RWPE1 (cell line): ENCODE results near the gene TMEM89.

Source experiments
- CTCF ChIA-PET: fragments of 350-600 bp; sonication (Branson Sonifier 250); formaldehyde crosslinking; extraction: SDS; loops from one replicate; lab custom pipeline; 2021; lab: Yijun Ruan, JAX
- POLR2A ChIA-PET: fragments of 400-600 bp; formaldehyde crosslinking; extraction: SDS; loops from one replicate; lab custom pipeline; 2020; ENCODE audit warnings: antibody characterized with exemption; ENCODE audit not compliant: low non-redundant PET; lab: Yijun Ruan, JAX
- DNase-seq: peaks from one replicate; pipeline ENCODE4 v3.0.0; 2012; ENCODE audit warnings: low spot score
- H3K27ac ChIP-seq: fragments of 450-650 bp; 2 replicates; pipeline ENCODE4 v1.5.1; 2017
- TF ChIP-seq, protein P1 (sequence below): fragments of 450-650 bp; conservative IDR thresholded peaks from 2 replicates; pipeline ENCODE4 v1.5.1; 2017; ENCODE audit warnings: low read depth, mild to moderate bottlenecking

TMEM89 gene

DNA sequence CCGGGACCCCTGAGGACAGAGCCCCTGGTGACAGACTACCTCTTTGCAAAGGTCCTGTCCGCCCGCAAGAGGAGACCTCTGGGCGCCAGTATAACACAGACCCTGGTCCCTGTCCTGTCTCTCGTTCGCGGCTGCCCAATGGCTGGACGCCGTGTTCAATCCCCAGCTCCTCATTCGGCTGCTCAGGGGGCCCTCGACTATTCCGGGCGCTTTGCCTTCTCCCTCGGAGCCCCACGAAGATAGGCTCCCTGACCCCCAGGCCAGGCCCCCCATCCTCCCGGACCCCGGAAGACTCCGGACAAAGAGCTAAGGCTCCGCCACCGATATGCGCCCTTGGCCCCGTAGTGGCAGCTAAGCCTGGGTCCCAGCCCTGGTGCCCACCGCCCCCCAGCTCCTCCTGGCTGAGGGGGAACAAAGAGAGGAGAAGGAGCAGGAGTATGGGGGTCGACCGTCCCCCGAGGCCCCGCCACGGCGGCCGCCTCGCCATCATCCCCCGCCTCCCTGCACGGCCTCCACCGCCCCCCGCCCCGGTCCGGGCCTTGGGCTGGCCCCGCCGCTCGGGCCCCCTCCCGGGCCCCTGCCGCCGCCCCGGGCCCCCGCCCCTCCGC lies 40.7 kb upstream of the TMEM89 start:
- no peak for DNase-seq
- POLR2A ChIA-PET, result no interaction called here
- CTCF ChIA-PET, result interaction anchor here (0.6 to 1.0 kb wide), 3 partner anchors 24 to 38 kb away, joined by 3 to 6 read pairs (median 3); partner anchors contain the start of gene NCKIPSD
- H3K27ac ChIP-seq, result peak overlapping the region; percentile 95
- TF ChIP-seq, protein P1, sequence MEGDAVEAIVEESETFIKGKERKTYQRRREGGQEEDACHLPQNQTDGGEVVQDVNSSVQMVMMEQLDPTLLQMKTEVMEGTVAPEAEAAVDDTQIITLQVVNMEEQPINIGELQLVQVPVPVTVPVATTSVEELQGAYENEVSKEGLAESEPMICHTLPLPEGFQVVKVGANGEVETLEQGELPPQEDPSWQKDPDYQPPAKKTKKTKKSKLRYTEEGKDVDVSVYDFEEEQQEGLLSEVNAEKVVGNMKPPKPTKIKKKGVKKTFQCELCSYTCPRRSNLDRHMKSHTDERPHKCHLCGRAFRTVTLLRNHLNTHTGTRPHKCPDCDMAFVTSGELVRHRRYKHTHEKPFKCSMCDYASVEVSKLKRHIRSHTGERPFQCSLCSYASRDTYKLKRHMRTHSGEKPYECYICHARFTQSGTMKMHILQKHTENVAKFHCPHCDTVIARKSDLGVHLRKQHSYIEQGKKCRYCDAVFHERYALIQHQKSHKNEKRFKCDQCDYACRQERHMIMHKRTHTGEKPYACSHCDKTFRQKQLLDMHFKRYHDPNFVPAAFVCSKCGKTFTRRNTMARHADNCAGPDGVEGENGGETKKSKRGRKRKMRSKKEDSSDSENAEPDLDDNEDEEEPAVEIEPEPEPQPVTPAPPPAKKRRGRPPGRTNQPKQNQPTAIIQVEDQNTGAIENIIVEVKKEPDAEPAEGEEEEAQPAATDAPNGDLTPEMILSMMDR, result no peak

DNA sequence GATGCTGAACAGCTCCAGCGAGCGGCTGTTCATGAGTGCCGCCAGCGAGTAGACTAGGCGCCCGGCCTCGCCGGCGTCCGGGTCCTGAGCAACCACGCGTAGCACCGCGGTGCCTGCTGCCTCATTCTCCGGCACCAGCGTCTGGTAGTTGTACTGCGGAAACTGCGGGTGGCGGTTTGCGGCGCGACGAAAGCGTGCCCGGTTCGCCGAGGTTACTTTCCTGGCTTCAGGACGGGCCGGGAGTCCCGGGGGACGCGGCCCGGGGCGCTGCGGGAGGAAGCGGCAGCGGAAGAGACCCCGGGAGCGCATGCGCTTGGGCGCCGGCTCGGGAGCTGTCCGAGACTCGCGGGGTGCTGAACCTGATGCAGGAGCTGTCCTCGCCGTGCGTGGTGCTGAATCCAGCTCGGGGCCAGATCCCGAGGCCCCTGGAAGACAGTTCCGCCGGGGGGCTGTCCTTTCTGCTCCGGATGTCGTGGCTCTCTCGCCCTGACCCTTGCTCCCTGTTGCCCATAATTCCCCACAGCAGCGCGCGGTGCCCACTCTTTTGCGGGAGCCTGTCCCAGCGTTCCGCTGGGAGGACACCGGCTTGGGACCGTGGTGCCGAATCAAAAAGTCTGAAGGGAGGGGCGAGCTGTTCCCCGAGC lies 40.1 kb upstream of the TMEM89 start:
- TF ChIP-seq, protein P1, result no peak
- ChIA-PET CTCF (interaction anchor here (0.6 to 0.7 kb wide), 2 partner anchors 36 to 37 kb away, joined by 3 to 6 read pairs; no protein-coding TSS in a partner anchor), POLR2A (no interaction called here)
- DNase-seq, result peak; percentile 58
- peak overlapping the region; percentile 95 for H3K27ac ChIP-seq

DNA sequence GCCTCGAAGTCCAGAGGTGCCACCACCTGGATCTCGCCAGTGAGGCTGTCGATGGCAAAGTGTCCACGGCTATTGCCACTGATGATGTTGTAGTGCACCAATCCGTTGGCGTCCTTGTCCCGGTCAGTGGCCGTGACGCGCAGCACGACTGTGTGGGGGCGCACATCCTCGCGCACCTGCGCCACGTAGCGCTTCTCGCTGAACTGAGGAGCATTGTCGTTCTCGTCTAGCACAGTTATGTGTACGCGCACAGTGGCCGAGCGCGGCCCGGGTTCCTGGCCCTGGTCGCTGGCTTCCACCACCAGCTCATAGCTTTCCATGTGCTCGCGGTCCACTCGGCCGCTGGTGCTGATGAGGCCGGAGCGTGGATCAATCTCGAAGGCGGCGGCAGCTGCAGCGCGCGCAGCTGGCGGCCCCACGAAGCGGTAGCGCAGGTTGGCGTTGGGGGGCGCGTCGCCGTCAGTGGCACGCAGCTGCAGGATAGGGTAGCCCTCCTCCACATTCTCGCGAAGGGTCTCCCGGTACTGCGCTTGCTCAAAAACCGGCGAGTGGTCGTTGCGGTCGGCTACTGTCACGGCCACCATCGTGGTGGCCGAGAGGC lies 39.3 kb upstream of the TMEM89 start:
- ChIA-PET CTCF (no interaction called here), POLR2A (no interaction called here)
- TF ChIP-seq, protein P1, result no peak

DNA sequence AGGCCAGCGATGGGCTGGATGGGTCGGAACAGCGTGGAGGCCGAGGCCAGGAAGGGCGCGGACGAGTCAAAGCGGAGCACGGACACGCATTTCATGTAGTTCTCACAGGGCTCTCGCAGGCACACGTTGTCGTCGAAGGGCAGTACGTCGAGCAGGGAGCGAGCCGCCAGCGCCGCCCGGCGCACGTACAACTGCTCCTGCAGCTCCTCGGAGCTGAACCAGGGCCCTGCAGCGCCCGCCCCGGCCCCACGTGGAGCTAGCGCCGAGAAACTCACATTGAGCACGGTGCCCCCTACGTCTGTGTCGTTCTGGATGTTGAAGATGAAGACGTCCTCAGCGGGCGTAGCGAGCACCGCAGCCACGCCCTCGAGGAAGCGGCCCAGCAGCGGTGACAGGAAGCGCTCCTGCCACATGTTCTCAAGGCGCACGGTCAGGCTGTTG lies 35.3 kb upstream of the TMEM89 start:
- H3K27ac ChIP-seq, result peak overlapping the region; percentile 86
- CTCF ChIA-PET, result interaction anchor here (1.0 kb wide), 1 partner anchor 23 kb away, joined by 3 read pairs; no protein-coding TSS in a partner anchor
- POLR2A ChIA-PET, result no interaction called here
- TF ChIP-seq, protein P1, result no peak
- no peak for DNase-seq

More for the DNA sequence above, 39.3 kb upstream of the TMEM89 start:
- H3K27ac ChIP-seq, result no peak overlapping the region
- DNase-seq, result no peak

DNA sequence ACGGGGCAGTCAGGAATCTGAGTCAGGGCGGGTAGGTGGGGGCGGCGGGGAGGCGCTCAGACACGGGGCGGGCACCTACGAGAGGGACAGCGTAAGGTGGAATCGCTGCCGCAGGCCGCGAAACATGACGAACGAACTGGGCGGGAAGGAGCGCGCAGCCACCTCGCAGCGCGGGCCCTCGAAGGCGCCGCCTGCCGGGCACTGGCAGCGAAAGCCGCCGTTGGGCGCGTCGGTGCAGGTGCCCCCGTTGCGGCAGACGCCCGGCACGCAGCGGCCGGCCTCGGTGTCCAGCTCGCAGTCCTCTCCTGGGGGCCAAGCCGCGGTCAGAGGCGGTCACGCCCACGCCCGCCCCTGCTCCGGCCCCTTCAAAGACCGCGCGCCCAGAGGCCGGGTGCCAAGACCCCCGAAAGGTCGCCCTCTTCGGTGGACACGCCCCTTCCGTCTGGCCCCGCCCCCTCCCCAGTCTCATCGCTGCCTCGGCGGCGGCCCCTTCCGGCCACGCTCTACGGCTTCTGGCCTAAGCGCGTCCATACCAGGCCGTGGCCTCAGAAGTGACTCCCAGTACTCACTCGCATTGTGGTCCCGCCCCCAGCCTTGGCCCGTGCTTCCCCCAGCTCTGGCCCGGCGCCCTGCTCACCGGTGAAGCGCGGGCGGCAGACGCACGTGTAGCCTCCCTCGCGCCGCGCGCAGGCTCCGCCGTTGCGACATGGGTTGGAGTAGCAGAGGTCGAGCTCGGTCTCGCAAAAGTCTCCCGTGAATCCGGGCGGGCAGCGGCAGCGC lies 34.7 kb upstream of the TMEM89 start:
- H3K27ac ChIP-seq, result peak overlapping the region; percentile 86
- CTCF ChIA-PET, result interaction anchor here (0.6 to 1.0 kb wide), 2 partner anchors 23 to 326 kb away, joined by 3 read pairs; no protein-coding TSS in a partner anchor
- POLR2A ChIA-PET, result no interaction called here
- TF ChIP-seq, protein P1, result peak; percentile 82
- DNase-seq, result peak; percentile 85

DNA sequence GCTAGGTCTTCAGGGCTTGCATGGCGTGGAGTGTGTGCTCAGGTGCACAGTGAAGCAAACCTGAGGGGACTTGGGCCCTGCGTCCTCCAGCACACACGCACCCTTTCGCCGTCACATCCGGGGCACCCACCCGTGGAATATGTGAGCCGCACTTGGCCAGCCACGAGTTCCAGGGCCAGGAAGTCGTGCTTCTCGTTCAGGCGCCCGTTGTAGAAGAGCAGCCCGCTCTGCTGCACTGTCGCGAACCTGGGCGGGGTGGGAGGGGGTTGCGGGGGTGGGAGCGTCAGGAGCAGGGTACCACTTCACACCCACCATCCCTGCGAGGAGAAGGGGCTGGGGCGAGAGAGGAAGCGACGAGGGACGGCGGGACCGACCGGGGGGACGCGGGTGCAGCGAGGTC lies 34.0 kb upstream of the TMEM89 start:
- CTCF ChIA-PET, result interaction anchor here (0.6 kb wide), 2 partner anchors 10 to 325 kb away, joined by 3 read pairs; no protein-coding TSS in a partner anchor
- H3K27ac ChIP-seq, result peak overlapping the region; percentile 86
- DNase-seq, result no peak
- POLR2A ChIA-PET, result no interaction called here
- TF ChIP-seq, protein P1, result no peak
